GM23338 (cell line): ENCODE measurements around the gene POU2AF3. TPM values are rescaled to one million over a fixed set of nuclear protein-coding genes. Genes with fewer than 3 reads are reported as not detected.

ENCODE experiments used
- ATAC-seq: fragments of 200-7000 bp; cut with Tn5 transposase; 3 replicates; pipeline ENCODE4 v1.9.1; 2020
- DNase-seq: peaks from one replicate; pipeline ENCODE4 v3.0.0-alpha.2; 2015; ENCODE audit warnings: low spot score
- H2AFZ ChIP-seq: fragments of 200-600 bp; sonication (generic); 2 replicates; pipeline ENCODE4 v1.8.0; 2016; ENCODE audit warnings: antibody characterized with exemption, mild to moderate bottlenecking, moderate library complexity
- H3F3A ChIP-seq: fragments of 200-600 bp; sonication (generic); replicated peaks from 2 replicates; pipeline ENCODE4 v1.8.0; 2017; ENCODE audit warnings: antibody characterized with exemption, mixed run types, low read depth
- H3K27ac ChIP-seq: fragments of 200-600 bp; sonication (generic); 2 replicates; pipeline ENCODE4 v1.6.1; 2016; ENCODE audit warnings: low read depth
- H3K27me3 ChIP-seq: fragments of 200-600 bp; sonication (generic); 2 replicates; pipeline ENCODE4 v1.8.0; 2016; ENCODE audit warnings: mild to moderate bottlenecking, mixed run types, moderate library complexity; ENCODE audit not compliant: insufficient read depth
- H3K36me3 ChIP-seq: fragments of 200-600 bp; sonication (generic); 2 replicates; pipeline ENCODE4 v1.8.0; 2016; ENCODE audit warnings: mild to moderate bottlenecking; ENCODE audit not compliant: insufficient read depth
- H3K4me1 ChIP-seq: fragments of 200-600 bp; sonication (generic); 2 replicates; pipeline ENCODE4 v1.8.0; 2016; ENCODE audit warnings: mild to moderate bottlenecking, moderate library complexity; ENCODE audit not compliant: insufficient read depth
- H3K4me2 ChIP-seq: fragments of 200-600 bp; sonication (generic); 2 replicates; pipeline ENCODE4 v1.7.1; 2017; ENCODE audit warnings: mixed run types
- H3K4me3 ChIP-seq: fragments of 200-600 bp; sonication (generic); 2 replicates; pipeline ENCODE4 v1.6.1; 2016; ENCODE audit warnings: mixed run types
- H3K79me2 ChIP-seq: fragments of 200-600 bp; sonication (generic); replicated peaks from 2 replicates; pipeline ENCODE4 v1.8.0; 2017; ENCODE audit warnings: mild to moderate bottlenecking; ENCODE audit not compliant: insufficient read depth
- H3K9me2 ChIP-seq: fragments of 200-600 bp; sonication (generic); 2 replicates; pipeline ENCODE4 v1.8.0; 2017; ENCODE audit not compliant: insufficient read depth
- H4K20me1 ChIP-seq: fragments of 200-600 bp; sonication (generic); replicated peaks from 2 replicates; pipeline ENCODE4 v1.8.0; 2017; ENCODE audit warnings: mild to moderate bottlenecking; ENCODE audit not compliant: insufficient read depth
- H3K27ac Mint-ChIP-seq: 2 replicates; pipeline ENCODE4 v1.8.0; 2020; ENCODE audit warnings: inconsistent platforms, mild to moderate bottlenecking, moderate library complexity, mixed read lengths
- H3K27me3 Mint-ChIP-seq: 3 replicates; pipeline ENCODE4 v1.8.0; 2022; ENCODE audit warnings: low read depth, mild to moderate bottlenecking, moderate library complexity, mixed read lengths, inconsistent platforms; ENCODE audit not compliant: insufficient read depth, poor library complexity
- H3K36me3 Mint-ChIP-seq: 3 replicates; pipeline ENCODE4 v1.8.0; 2021; ENCODE audit warnings: low read depth, mild to moderate bottlenecking, inconsistent platforms, moderate library complexity, mixed read lengths
- H3K4me1 Mint-ChIP-seq: 3 replicates; pipeline ENCODE4 v1.8.0; 2020; ENCODE audit warnings: mild to moderate bottlenecking, inconsistent platforms, mixed read lengths
- H3K4me3 Mint-ChIP-seq: 3 replicates; pipeline ENCODE4 v1.8.0; 2021; ENCODE audit warnings: moderate library complexity, mild to moderate bottlenecking, inconsistent platforms, mixed read lengths
- H3K9me3 Mint-ChIP-seq: 3 replicates; pipeline ENCODE4 v1.8.0; 2020; ENCODE audit warnings: moderate library complexity, mild to moderate bottlenecking, inconsistent platforms, mixed read lengths
- CREB1 ChIP-seq: fragments of 250-450 bp; sonication (Bioruptor Pico); IDR thresholded peaks from 2 replicates; pipeline ENCODE4 v1.5.0; 2020; ENCODE audit warnings: low read depth, mild to moderate bottlenecking, moderate library complexity
- CTCF ChIP-seq, 2 experiments: fragments of 200-600 bp in 1 of 2; sonication (generic) in 1 of 2; conservative IDR thresholded peaks; 2 replicates each; pipeline versions ENCODE4 v1.5.1 to v1.6.1; 2016 to 2017; ENCODE audit warnings: antibody characterized with exemption in 2 of 2, low read depth in 2 of 2, mild to moderate bottlenecking in 2 of 2, moderate library complexity in 1 of 2
- ETS1 ChIP-seq: IDR thresholded peaks from 2 replicates; pipeline ENCODE4 v1.6.1; 2016; ENCODE audit warnings: antibody characterized with exemption
- EZH2 ChIP-seq: fragments of 200-600 bp; sonication (generic); IDR thresholded peaks from one replicate; pipeline ENCODE4 v1.8.0; 2017; ENCODE audit warnings: antibody characterized with exemption, mild to moderate bottlenecking, low read depth; ENCODE audit not compliant: unreplicated experiment
- EZH2phosphoT487 ChIP-seq: fragments of 200-600 bp; sonication (generic); IDR thresholded peaks from one replicate; pipeline ENCODE4 v1.8.1; 2018; ENCODE audit warnings: antibody characterized with exemption; ENCODE audit not compliant: unreplicated experiment
- NANOG ChIP-seq: IDR thresholded peaks from 2 replicates; pipeline ENCODE4 v1.6.1; 2016; ENCODE audit warnings: antibody characterized with exemption, borderline replicate concordance
- POLR2AphosphoS5 ChIP-seq: IDR thresholded peaks from 2 replicates; pipeline ENCODE4 v1.6.1; 2016; ENCODE audit warnings: antibody characterized with exemption, low read depth
- STAT1 ChIP-seq: IDR thresholded peaks from one replicate; pipeline ENCODE4 v1.6.1; 2016; ENCODE audit warnings: antibody characterized with exemption; ENCODE audit not compliant: unreplicated experiment
- ZNF114 ChIP-seq: fragments of 250-450 bp; sonication (Bioruptor Pico); IDR thresholded peaks from 2 replicates; pipeline ENCODE4 v1.5.0; 2020; ENCODE audit warnings: mild to moderate bottlenecking, moderate library complexity
- ZNF331 ChIP-seq: fragments of 250-450 bp; sonication (Bioruptor Pico); IDR thresholded peaks from 2 replicates; pipeline ENCODE4 v1.5.0; 2020; ENCODE audit warnings: low read depth, mild to moderate bottlenecking, moderate library complexity
- polyA plus RNA-seq: library from polyadenylated mRNA; unstranded; fragments of >200 nt; fragmentation: Nextera tagmentation; extraction: Ambion mirVana; gene quantifications from 2 replicates; pipeline ENCODE4 v1.2.1, GENCODE V29; 2016
- total RNA-seq: library from RNA; depleted of rRNA; stranded (reverse); fragments of >200 nt; shearing (Covaris generic); gene quantifications from 2 replicates; pipeline ENCODE4 v1.2.3, GENCODE V29; 2014
- TF ChIP-seq, protein P1 (sequence below): fragments of 250-450 bp; sonication (Bioruptor Pico); IDR thresholded peaks from 2 replicates; pipeline ENCODE4 v1.5.0; 2020; ENCODE audit warnings: mild to moderate bottlenecking, moderate library complexity

Gene POU2AF3
- total and polyA plus RNA-seq, 2 experiments from 2014 or later: 2.7 to 3.4 TPM

- TF ChIP-seq ETS1 (no peak), CTCF (conservative IDR thresholded peaks at IDR 0.05; ENCODE audit: low read depth in 2 of 2) (no peak), CREB1 (CRISPR knock-in tag) (no peak), ZNF114 (no peak)
These were observed 56.2 kb downstream of the POU2AF3 start (continued) for GRCh38 chr11:111354601-111354891.

DNA sequence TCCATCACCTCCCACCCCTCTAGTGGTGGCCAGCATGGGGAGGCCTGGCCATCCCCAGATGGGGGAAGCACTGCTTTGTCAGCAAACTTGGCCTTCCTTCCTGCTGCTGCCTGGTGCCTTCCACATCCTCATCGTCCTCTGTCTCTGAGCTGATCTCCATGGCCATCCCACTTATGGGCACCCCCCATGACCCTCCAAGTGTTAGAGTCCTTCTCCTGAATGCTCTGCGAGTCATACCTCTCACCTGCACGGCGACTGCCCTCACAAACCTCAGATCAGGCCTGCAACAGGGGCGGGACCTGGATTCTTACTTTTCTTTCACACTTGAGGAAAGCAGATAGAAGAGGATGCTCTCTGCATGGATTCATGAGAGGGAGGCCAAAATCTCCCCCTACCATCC is 56.8 kb downstream of the POU2AF3 start:
- no peak overlapping the region for H3K27ac ChIP-seq
- no peak overlapping the region for H3K27ac Mint-ChIP-seq
- H4K20me1 ChIP-seq: no peaks in the 10 kb centered on the region
- DNase-seq (no peak), ATAC-seq (no peak)
- H3K4me2 ChIP-seq: no peak overlapping the region
- no peaks in the 10 kb centered on the region for H3F3A ChIP-seq
- no peaks in the 10 kb centered on the region for H3K36me3 Mint-ChIP-seq
- H3K27me3 Mint-ChIP-seq: peaks cover 4% of the 10 kb centered on the region
- H3K9me2 ChIP-seq: no peaks in the 10 kb centered on the region
- H3K4me1 ChIP-seq: no peaks in the 10 kb centered on the region
- H3K79me2 ChIP-seq: no peaks in the 10 kb centered on the region
- H2AFZ ChIP-seq: no peak overlapping the region
- H3K4me1 Mint-ChIP-seq: no peaks in the 10 kb centered on the region
- H3K36me3 ChIP-seq: no peaks in the 10 kb centered on the region
- no peak overlapping the region for H3K4me3 ChIP-seq
- no peaks in the 10 kb centered on the region; the same call in 2 of the 3 replicates for H3K9me3 Mint-ChIP-seq
- no peaks in the 10 kb centered on the region for H3K27me3 ChIP-seq
- no peak overlapping the region for H3K4me3 Mint-ChIP-seq
- TF ChIP-seq ZNF114 (no peak), ETS1 (no peak), CTCF (conservative IDR thresholded peaks at IDR 0.05; ENCODE audit: low read depth in 2 of 2) (no peak), CREB1 (CRISPR knock-in tag) (no peak), EZH2phosphoT487 (no peak), NANOG (no peak), STAT1 (no peak), EZH2 (no peak), POLR2AphosphoS5 (no peak), ZNF331 (CRISPR knock-in tag) (no peak)
- TF ChIP-seq, protein P1, sequence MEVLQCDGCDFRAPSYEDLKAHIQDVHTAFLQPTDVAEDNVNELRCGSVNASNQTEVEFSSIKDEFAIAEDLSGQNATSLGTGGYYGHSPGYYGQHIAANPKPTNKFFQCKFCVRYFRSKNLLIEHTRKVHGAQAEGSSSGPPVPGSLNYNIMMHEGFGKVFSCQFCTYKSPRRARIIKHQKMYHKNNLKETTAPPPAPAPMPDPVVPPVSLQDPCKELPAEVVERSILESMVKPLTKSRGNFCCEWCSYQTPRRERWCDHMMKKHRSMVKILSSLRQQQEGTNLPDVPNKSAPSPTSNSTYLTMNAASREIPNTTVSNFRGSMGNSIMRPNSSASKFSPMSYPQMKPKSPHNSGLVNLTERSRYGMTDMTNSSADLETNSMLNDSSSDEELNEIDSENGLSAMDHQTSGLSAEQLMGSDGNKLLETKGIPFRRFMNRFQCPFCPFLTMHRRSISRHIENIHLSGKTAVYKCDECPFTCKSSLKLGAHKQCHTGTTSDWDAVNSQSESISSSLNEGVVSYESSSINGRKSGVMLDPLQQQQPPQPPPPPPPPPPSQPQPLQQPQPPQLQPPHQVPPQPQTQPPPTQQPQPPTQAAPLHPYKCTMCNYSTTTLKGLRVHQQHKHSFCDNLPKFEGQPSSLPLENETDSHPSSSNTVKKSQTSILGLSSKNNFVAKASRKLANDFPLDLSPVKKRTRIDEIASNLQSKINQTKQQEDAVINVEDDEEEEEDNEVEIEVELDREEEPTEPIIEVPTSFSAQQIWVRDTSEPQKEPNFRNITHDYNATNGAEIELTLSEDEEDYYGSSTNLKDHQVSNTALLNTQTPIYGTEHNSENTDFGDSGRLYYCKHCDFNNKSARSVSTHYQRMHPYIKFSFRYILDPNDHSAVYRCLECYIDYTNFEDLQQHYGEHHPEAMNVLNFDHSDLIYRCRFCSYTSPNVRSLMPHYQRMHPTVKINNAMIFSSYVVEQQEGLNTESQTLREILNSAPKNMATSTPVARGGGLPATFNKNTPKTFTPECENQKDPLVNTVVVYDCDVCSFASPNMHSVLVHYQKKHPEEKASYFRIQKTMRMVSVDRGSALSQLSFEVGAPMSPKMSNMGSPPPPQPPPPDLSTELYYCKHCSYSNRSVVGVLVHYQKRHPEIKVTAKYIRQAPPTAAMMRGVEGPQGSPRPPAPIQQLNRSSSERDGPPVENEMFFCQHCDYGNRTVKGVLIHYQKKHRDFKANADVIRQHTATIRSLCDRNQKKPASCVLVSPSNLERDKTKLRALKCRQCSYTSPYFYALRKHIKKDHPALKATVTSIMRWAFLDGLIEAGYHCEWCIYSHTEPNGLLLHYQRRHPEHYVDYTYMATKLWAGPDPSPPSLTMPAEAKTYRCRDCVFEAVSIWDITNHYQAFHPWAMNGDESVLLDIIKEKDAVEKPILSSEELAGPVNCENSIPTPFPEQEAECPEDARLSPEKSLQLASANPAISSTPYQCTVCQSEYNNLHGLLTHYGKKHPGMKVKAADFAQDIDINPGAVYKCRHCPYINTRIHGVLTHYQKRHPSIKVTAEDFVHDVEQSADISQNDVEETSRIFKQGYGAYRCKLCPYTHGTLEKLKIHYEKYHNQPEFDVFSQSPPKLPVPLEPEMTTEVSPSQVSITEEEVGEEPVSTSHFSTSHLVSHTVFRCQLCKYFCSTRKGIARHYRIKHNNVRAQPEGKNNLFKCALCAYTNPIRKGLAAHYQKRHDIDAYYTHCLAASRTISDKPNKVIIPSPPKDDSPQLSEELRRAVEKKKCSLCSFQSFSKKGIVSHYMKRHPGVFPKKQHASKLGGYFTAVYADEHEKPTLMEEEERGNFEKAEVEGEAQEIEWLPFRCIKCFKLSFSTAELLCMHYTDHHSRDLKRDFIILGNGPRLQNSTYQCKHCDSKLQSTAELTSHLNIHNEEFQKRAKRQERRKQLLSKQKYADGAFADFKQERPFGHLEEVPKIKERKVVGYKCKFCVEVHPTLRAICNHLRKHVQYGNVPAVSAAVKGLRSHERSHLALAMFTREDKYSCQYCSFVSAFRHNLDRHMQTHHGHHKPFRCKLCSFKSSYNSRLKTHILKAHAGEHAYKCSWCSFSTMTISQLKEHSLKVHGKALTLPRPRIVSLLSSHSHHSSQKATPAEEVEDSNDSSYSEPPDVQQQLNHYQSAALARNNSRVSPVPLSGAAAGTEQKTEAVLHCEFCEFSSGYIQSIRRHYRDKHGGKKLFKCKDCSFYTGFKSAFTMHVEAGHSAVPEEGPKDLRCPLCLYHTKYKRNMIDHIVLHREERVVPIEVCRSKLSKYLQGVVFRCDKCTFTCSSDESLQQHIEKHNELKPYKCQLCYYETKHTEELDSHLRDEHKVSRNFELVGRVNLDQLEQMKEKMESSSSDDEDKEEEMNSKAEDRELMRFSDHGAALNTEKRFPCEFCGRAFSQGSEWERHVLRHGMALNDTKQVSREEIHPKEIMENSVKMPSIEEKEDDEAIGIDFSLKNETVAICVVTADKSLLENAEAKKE (CRISPR knock-in tag): no peak
